ENCODE measurements around the gene LRRC7.

The LRRC7 gene

DNA sequence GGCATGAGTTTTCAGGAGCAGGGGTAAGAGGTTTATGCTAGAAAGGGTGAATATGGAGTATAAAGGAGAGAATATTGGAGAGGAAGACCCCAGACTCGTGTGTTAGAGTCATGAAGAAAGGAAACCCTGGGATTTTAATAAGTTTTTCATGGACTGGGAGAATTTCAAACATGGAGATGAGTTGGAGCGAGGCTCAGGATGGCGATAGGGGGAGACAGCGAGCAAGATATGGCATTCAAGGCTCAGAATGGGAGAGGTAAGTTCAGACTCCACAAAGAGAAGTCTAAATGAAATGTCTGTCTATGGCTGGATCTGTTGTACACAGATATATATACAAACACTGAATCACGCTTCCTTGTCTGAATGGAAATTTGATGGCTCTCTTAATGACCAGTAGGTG is 545.1 kb downstream of the LRRC7 start:
- no peak for DNase-seq

DNA sequence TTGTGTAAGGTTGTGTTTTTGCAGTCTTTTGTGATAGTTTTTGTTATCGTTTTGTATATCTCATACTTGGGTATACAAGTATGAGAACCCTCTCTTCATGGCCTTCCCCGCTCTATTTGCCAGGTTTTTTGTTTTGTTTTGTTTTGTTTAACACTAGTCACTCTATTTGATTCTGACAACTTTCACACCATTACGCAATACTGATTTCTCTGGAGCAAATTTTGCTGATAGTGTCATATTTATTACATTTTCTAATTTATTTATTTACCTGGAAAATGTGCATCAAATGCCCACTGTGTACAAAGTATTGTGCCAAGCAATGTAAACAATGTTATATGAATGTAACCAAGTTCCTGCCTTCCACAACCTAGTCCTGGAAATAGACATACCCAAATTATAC is 547.6 kb downstream of the LRRC7 start:
- no peak for DNase-seq

DNA sequence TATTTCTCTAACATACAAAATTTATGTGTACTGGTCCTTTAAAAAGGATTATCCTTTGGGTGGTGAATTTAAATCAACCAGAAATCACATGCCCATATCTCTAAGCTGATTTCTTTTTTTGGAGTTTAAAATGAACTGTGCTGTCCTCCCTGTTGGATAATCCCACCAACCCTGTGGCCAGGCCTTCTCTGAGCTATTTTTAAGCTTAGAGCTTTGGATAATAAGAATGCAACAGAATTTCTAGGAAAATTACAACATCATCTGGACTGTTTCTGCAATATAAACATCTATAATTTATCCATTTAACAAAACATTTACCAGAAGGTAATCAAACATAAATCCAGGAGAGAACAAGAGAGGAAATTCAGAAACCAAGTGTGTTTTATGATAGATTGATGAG is 549.3 kb downstream of the LRRC7 start:
- no peak for DNase-seq

DNA sequence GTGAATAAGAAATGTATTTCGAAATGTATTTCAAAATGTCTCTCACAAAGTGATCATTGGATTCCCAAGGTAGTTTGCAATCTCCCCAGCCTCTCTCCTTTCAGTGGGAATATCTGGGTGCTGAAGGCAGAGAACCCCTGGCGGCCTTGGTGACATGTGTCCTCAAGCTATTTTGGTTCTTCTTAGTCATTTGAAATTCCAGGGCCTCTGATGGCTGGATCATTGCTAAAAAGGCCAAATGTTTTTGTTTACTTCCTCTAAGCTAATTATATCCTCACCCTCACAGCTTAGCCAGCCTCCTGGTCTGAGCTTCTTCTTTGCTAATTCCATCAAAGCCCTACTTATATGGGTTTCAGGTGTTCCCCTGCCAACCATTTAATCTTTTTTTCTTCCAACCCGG is 566.4 kb downstream of the LRRC7 start:
- DNase-seq = no peak

DNA sequence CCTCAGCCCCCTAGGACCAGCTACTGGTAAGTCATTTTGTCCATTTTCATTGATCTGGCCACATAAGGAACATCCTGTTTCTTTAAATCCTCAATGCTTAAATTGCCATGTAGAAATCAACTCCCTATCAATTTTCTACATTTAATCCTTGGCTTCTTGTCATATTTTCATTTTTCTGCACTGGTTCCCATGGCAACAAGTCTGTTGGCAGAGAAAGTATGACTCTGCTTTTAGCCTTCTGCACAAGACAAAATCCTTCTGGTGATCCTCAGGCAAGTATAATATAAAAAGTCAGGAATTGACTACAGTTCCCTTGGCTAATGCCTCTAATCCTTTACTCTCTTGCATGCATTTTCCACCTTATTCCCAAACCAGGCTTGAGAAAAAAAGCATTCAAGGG is 572.6 kb downstream of the LRRC7 start:
- DNase-seq = no peak

DNA sequence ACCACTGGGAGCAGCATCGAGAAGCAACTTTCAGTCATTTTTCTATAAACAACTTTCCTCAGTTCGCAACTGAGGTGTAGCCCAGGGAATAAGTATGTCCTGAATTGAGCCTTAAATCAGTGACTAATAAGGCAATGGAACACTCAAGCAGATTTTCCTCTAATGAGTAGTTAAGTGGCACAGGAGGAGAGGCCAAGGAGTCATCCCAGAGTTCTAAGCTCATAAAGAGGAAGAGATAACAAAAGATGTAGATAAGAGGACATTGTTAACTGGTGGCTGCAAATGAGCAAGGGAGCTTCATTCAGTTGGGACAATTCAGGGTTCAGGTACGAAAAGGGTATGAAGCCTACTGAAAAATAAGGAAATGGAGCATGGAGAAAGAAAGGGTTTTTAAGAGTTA is 573.2 kb downstream of the LRRC7 start:
- no peak for DNase-seq

DNA sequence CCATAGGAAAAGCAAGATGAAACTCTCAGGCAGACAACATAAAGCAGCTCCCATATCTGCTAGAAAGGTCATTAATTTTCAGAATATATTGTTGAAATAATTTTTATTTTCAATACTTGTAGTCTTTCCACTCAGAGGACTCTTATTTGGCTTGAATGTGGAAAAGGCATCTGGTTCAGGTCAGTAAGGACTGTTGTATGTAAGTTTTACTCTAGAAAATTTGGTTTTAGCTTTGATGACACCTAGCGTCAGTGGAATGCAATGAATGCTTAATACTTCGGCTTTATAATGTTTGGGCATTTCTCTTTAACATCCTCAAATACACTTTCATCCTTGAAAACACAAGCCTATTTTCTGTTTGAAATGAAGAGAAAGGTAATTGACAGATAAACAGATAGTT is 574.4 kb downstream of the LRRC7 start:
- DNase-seq = no peak

DNA sequence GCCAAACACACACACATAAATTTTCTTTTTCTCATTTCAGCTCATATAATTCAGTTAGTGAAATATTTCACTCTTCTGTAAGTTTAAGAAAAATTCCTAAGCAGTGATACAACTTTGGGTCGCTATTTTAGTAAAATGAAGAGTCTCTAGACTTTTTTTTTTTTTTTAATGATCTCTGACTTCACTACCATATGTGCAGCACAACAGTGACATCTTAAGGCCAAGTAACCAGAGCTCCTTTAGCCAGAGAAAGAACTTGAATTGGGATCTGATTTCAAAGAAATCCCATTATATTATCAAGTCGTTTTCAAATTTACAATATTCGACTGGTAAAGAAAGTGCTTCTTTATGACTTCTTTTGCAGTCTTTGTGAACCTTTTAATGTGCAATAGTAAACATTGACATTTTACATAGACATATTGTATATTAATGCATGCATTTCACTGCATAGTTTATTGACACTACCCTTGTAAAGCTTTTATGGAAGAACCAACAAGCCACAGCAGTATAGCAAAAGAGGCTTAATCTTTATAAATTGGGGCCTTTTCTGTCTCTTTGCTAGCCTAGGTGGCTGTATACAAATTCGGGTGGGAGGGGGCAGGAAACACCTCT is 575.4 kb downstream of the LRRC7 start:
- no peak for DNase-seq

DNA sequence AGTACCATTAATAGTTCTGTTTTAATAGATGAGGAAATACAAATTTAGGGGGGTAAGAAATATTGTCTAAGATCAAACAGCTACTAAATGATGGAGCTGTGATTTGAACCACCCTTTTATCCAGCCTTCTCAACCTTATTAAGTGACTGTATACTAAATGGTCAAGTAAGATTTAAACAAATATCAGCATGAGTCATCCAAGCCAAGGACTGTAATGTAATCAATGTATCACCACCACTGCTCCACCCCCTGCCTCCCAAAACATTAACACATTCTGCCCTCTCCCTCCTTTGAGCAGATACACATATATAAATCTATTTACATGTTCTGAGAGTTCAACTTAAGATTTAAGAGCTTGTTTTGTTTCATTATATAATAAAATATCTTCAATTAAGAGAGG is 578.8 kb downstream of the LRRC7 start:
- DNase-seq = no peak

DNA sequence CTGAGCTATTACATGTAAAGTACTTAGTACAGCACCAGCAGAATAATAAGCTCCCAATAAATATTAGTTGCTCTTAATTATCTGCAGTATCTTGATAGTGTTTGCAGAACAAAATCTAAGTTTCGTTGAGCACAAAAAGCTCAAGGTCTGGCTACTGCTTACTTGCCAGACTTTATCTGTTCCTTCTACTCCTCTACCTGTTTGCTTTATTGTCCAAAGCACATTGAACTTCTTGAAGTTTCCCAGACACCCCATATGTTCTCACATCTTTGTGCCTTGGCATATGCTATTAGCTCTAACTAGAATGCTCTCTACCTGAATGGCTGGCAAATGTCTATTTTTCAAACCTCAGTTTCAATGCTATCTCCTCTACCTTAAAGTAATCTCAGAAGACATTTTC is 582.7 kb downstream of the LRRC7 start:
- no peak for DNase-seq

DNA sequence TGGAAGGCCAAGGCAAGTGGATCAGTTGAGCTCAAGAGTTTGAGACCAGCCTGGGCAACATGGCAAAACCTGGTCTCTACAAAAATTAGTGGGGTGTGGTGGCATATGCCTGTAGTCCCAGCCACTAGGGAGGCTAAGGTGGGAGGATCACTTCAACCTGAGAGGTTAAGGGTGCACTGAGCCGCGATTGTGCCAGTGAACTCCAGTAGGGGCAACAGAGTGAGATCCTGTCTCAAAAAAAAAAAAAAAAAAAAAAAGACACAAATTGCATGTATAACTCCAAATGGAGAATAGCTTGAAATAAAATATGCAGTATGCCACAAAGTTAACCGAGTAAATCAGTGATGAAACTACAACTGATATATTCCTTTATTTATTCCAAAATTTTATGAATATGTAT is 586.0 kb downstream of the LRRC7 start:
- no peak for DNase-seq

DNA sequence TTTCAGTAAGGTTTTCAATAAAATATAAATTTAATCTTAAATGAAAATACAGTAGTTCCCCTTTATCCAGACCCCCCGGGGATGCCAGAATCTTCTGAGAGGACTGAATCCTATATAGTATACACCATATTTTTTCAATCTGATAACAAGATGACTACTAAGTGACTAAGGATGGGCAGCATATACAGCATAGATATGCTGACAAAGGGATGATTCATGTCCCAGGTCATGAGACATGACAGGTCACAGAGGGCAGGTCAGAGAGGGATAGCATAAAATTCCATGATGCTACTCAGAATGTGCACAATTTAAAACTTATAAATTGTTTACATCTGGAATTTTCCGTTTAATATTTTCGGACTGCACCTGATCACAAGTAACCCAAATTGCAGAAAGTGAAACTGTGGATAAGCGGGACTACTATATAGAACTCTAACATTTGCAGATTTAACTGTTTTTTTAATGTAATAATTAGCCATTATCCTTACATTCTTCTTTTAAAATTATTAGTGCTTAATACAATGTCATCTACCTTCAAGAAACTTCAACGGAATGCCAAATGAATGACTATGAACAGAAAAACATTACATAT is 588.9 kb downstream of the LRRC7 start:
- no peak for DNase-seq

DNA sequence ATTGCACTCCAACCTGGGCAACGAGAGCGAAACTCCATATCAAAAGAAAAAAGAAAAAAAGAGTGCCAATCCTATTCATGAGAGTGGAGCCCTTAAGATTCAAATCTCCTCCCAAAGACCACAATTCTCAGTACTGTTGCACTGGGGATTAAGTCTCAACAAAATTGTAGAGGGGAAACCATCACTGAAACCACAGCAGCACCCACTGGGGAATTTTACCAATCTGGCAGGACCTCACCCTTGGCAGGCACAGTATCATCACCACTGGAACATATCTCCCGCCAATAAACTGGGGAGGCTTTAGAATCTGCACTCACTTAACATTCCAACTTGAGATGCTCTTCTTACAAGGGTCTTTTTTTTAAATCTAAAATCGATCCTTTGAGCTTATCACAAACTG is 596.6 kb downstream of the LRRC7 start:
- no peak for DNase-seq

DNA sequence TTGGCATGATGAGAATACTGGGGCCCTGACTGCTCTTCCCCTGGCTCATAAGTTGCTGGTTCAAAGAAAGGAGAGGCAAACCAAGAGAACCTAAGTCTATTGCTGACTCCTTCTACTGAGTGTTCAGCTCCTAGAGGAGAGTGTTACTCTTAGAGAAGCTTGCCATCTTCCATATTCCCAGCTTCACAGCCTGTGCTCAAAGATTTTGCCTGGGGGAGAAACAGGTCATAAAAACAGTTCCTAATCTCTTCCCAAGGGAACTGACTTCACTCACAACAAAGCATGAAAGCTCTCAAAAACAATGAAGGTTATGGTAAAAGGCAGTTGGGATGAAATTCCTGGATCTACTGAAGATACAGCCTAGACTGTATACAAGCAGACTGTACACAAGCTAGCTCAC is 600.6 kb downstream of the LRRC7 start:
- DNase-seq = no peak

DNA sequence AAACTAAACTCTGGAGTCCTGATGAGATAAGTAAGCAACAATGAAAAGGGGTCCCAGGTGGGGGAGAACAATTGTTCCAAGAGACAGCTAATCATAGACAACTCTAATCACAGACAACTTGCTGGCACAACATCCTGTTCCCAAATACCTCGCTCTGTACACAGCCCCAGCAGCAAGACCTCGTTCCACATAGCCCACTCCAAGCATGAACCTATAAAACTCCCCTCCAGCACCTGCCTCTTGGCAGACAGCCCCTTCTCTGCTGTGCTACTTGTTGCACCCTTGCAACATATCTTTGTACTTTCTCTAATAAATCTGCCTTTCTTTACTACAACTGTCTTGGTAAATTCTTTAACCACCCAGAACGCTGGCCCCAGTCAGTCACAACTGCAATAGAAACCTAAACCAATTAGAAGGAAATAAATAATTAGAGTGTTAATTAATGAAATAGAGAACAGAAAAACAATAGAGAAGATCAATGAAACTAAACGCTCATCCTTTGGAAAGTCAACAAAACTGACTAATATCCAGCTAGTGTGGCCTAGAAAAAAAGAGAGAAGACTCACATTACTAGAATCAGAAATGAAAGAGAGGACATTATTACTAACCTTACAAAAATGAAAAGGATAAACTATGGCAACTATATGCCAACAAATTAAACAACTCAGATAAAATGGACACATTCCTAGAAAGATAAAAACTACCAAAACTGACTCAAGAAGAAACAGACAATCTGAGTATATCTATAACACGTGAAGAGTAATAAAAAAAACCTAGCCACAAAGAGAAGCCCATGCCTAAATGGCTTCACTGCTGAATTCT is 601.5 kb downstream of the LRRC7 start:
- no peak for DNase-seq

DNA sequence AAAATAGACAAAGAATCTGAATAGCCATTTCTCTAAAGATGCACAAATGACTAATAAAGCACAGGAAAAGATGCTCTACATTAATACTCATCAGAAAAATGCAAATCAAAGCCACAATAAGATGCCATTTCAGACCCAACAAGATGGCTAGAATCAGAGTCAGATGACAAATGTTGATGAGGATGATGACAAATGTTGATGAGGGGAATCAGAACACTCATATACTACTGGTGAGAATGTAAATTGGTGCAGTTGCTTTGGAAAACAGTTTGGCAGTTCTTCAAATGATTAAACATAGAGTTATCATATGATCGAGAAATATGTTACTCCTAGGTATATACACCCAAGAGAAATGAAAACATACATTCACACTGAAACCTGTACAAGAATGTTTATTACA is 603.8 kb downstream of the LRRC7 start:
- no peak for DNase-seq

All from stimulated activated CD4-positive, alpha-beta T cell treated with anti-CD3 and anti-CD28 coated beads, Interleukin-1b, Interleukin-23, amount 100 ng/mL, for 48 hours (primary cell).